Smooth muscle cell (in vitro differentiated cells): ENCODE results near the gene CYTH2. TPM values are rescaled to one million over a fixed set of nuclear protein-coding genes. Genes with fewer than 3 reads are reported as not detected.

Source experiments
- DNase-seq: peaks from one replicate; lab custom pipeline; 2025; ENCODE audit not compliant: unreplicated experiment; lab: John Stamatoyannopoulos, UW
- H2AFZ ChIP-seq: fragments of 200-600 bp; sonication (generic); 2 replicates; pipeline ENCODE4 v1.6.0; 2016; ENCODE audit warnings: antibody characterized with exemption, low read depth, mild to moderate bottlenecking
- H3F3A ChIP-seq: fragments of 200-600 bp; sonication (generic); 2 replicates; pipeline ENCODE4 v1.6.0; 2017; ENCODE audit warnings: antibody characterized with exemption, low read depth
- H3K27ac ChIP-seq: fragments of 200-600 bp; sonication (generic); 2 replicates; pipeline ENCODE4 v1.5.1; 2016; ENCODE audit warnings: low read depth, mild to moderate bottlenecking
- H3K27me3 ChIP-seq: fragments of 200-600 bp; sonication (generic); 2 replicates; pipeline ENCODE4 v1.6.1; 2016; ENCODE audit warnings: low read depth, mild to moderate bottlenecking
- H3K36me3 ChIP-seq: fragments of 200-600 bp; sonication (generic); 2 replicates; pipeline ENCODE4 v1.5.1; 2016; ENCODE audit warnings: low read depth
- H3K4me1 ChIP-seq: fragments of 200-600 bp; sonication (generic); 2 replicates; pipeline ENCODE4 v1.5.1; 2016; ENCODE audit warnings: low read depth
- H3K4me2 ChIP-seq: fragments of 200-600 bp; sonication (generic); 2 replicates; pipeline ENCODE4 v1.6.0; 2016; ENCODE audit warnings: mild to moderate bottlenecking
- H3K4me3 ChIP-seq: fragments of 200-600 bp; sonication (generic); 2 replicates; pipeline ENCODE4 v1.5.1; 2016; ENCODE audit warnings: mild to moderate bottlenecking
- H3K79me2 ChIP-seq: fragments of 200-600 bp; sonication (generic); 2 replicates; pipeline ENCODE4 v1.6.0; 2016; ENCODE audit warnings: low read depth, mild to moderate bottlenecking
- H3K9ac ChIP-seq: fragments of 200-600 bp; sonication (generic); 2 replicates; pipeline ENCODE4 v1.6.0; 2016; ENCODE audit warnings: low read depth
- H3K9me3 ChIP-seq: fragments of 200-600 bp; sonication (generic); replicated peaks from 2 replicates; pipeline ENCODE4 v1.5.1; 2016; ENCODE audit warnings: low read depth
- H4K20me1 ChIP-seq: fragments of 200-600 bp; sonication (generic); 2 replicates; pipeline ENCODE4 v1.6.0; 2016; ENCODE audit warnings: low read depth
- CTCF ChIP-seq: fragments of 200-600 bp; sonication (generic); IDR thresholded peaks from 2 replicates; pipeline ENCODE4 v1.5.1; 2017; ENCODE audit warnings: borderline replicate concordance, mild to moderate bottlenecking, antibody characterized with exemption; ENCODE audit not compliant: insufficient read depth, poor library complexity, severe bottlenecking
- WGBS: methylation state at CpG from one replicate; pipeline ENCODE4 v1.1.7; 2016; ENCODE audit warnings: low lambda C conversion rate; 5-methylcytosine and 5-hydroxymethylcytosine counted together
- polyA plus RNA-seq: library from polyadenylated mRNA; unstranded; fragments of >200 nt; fragmentation: Nextera tagmentation; extraction: Ambion mirVana; gene quantifications from 2 replicates; pipeline ENCODE4 v1.2.1, GENCODE V29; 2016
- total RNA-seq: library from RNA; depleted of rRNA; stranded (reverse); fragments of >200 nt; gene quantifications from 2 replicates; pipeline ENCODE4 v1.2.3, GENCODE V29; 2014

Gene CYTH2
- total and polyA plus RNA-seq, 2 experiments from 2014 or later = 49.7 to 62.1 TPM

- no peak for DNase-seq
- H2AFZ ChIP-seq = no peak overlapping the region
- H3K4me1 ChIP-seq = no peaks in the 10 kb centered on the region
- no peak overlapping the region for H3K9ac ChIP-seq
- no peak overlapping the region for H3K4me2 ChIP-seq
- H3K36me3 ChIP-seq = no peaks in the 10 kb centered on the region
- 68% methylated on average over 20 of the region's 20 CpGs for WGBS
- no peaks in the 10 kb centered on the region for H3K79me2 ChIP-seq
- H3K27me3 ChIP-seq = no peaks in the 10 kb centered on the region
- no peak for TF ChIP-seq CTCF
- no peaks in the 10 kb centered on the region for H3F3A ChIP-seq
- no peak overlapping the region for H3K4me3 ChIP-seq
- no peak overlapping the region for H3K27ac ChIP-seq
- no peaks in the 10 kb centered on the region for H4K20me1 ChIP-seq
- no peaks in the 10 kb centered on the region for H3K9me3 ChIP-seq
Measured at GRCh38 chr19:48530066-48530720, 61.0 kb downstream of the CYTH2 start.

GRCh38 chr19:48530770-48531169 lies 61.6 kb downstream of the CYTH2 start:
- Histone ChIP-seq H3K79me2 (no peaks in the 10 kb centered on the region), H3K4me2 (no peak overlapping the region), H3K9ac (no peak overlapping the region), H3K27me3 (no peaks in the 10 kb centered on the region), H3K36me3 (no peaks in the 10 kb centered on the region), H4K20me1 (no peaks in the 10 kb centered on the region), H3K4me1 (no peaks in the 10 kb centered on the region), H3F3A (no peaks in the 10 kb centered on the region), H3K27ac (no peak overlapping the region), H2AFZ (no peak overlapping the region), H3K4me3 (no peak overlapping the region), H3K9me3 (no peaks in the 10 kb centered on the region)
- no peak for DNase-seq
- WGBS = 86% methylated on average over 6 of the region's 6 CpGs
- no peak for TF ChIP-seq CTCF

Other genes starting within 250 kb of the CYTH2 start
- gene CARD8, start 213.5 kb upstream of the CYTH2 start, total RNA-seq = 17.7 and 30.0 TPM in 2 replicates
- gene CARD8, start 213.5 kb upstream of the CYTH2 start, polyA plus RNA-seq = 9.0 and 9.3 TPM in 2 replicates
- 0.22 and 1.5 TPM in 2 replicates for gene ZNF114, start 199.3 kb upstream of the CYTH2 start, total RNA-seq
- 0.67 and 3.2 TPM in 2 replicates for gene ZNF114, start 199.3 kb upstream of the CYTH2 start, polyA plus RNA-seq
- gene EMP3, start 143.8 kb upstream of the CYTH2 start, total RNA-seq = 74.5 and 95.2 TPM in 2 replicates
- 424 and 458 TPM in 2 replicates for gene EMP3, start 143.8 kb upstream of the CYTH2 start, polyA plus RNA-seq
- gene TMEM143, start 105.4 kb upstream of the CYTH2 start, total RNA-seq = 3.0 and 3.8 TPM in 2 replicates
- 11.2 and 18.7 TPM in 2 replicates for gene TMEM143, start 105.4 kb upstream of the CYTH2 start, polyA plus RNA-seq
- not detected in 2 replicates for gene SYNGR4, start 105.0 kb upstream of the CYTH2 start, total RNA-seq
- gene SYNGR4, start 105.0 kb upstream of the CYTH2 start, polyA plus RNA-seq = 0.98 TPM in 1 of 2 replicates, not detected in the other
- 203 and 239 TPM in 2 replicates for gene KDELR1, start 77.8 kb upstream of the CYTH2 start, total RNA-seq
- gene KDELR1, start 77.8 kb upstream of the CYTH2 start, polyA plus RNA-seq = 296 and 315 TPM in 2 replicates
- 3.5 and 4.0 TPM in 2 replicates for gene GRIN2D, start 75.7 kb upstream of the CYTH2 start, total RNA-seq
- gene GRIN2D, start 75.7 kb upstream of the CYTH2 start, polyA plus RNA-seq = 10.7 and 12.7 TPM in 2 replicates
- gene GRWD1, start 23.4 kb upstream of the CYTH2 start, total RNA-seq = 11.7 and 22.1 TPM in 2 replicates
- 23.6 and 25.7 TPM in 2 replicates for gene GRWD1, start 23.4 kb upstream of the CYTH2 start, polyA plus RNA-seq
- 1.2 and 1.8 TPM in 2 replicates for gene KCNJ14, start 13.8 kb upstream of the CYTH2 start, total RNA-seq
- 1.7 and 2.0 TPM in 2 replicates for gene KCNJ14, start 13.8 kb upstream of the CYTH2 start, polyA plus RNA-seq
- 1.1 and 3.1 TPM in 2 replicates for gene LMTK3, start 42.5 kb downstream of the CYTH2 start, total RNA-seq
- gene LMTK3, start 42.5 kb downstream of the CYTH2 start, polyA plus RNA-seq = 0.66 and 1.8 TPM in 2 replicates
- 1.7 TPM in 1 of 2 replicates, not detected in the other for gene SULT2B1, start 82.8 kb downstream of the CYTH2 start, total RNA-seq
- gene SULT2B1, start 82.8 kb downstream of the CYTH2 start, polyA plus RNA-seq = 0.13 and 2.3 TPM in 2 replicates
- not detected in 2 replicates for gene SPACA4, start 137.4 kb downstream of the CYTH2 start, total RNA-seq
- gene SPACA4, start 137.4 kb downstream of the CYTH2 start, polyA plus RNA-seq = 0.43 TPM in 1 of 2 replicates, not detected in the other
- gene FAM83E, start 145.7 kb downstream of the CYTH2 start, total RNA-seq = 0.49 and 0.72 TPM in 2 replicates
- 0.49 and 2.0 TPM in 2 replicates for gene FAM83E, start 145.7 kb downstream of the CYTH2 start, polyA plus RNA-seq
- gene RPL18, start 149.8 kb downstream of the CYTH2 start, total RNA-seq = 1,279 and 1,519 TPM in 2 replicates
- gene RPL18, start 149.8 kb downstream of the CYTH2 start, polyA plus RNA-seq = 666 and 762 TPM in 2 replicates
- 4.0 and 8.2 TPM in 2 replicates for gene SPHK2, start 150.1 kb downstream of the CYTH2 start, total RNA-seq
- gene SPHK2, start 150.1 kb downstream of the CYTH2 start, polyA plus RNA-seq = 9.3 and 13.8 TPM in 2 replicates
- 3.5 and 4.5 TPM in 2 replicates for gene DBP, start 168.0 kb downstream of the CYTH2 start, total RNA-seq
- gene DBP, start 168.0 kb downstream of the CYTH2 start, polyA plus RNA-seq = 6.9 and 11.3 TPM in 2 replicates
- gene CA11, start 176.8 kb downstream of the CYTH2 start, total RNA-seq = 0.09 and 1.7 TPM in 2 replicates
- gene CA11, start 176.8 kb downstream of the CYTH2 start, polyA plus RNA-seq = 6.9 and 9.5 TPM in 2 replicates
- not detected in 2 replicates for gene NTN5, start 203.6 kb downstream of the CYTH2 start, total RNA-seq
- 0.22 TPM in 1 of 2 replicates, not detected in the other for gene NTN5, start 203.6 kb downstream of the CYTH2 start, polyA plus RNA-seq
- gene FUT2, start 226.6 kb downstream of the CYTH2 start, total RNA-seq = 0.27 and 1.1 TPM in 2 replicates
- gene FUT2, start 226.6 kb downstream of the CYTH2 start, polyA plus RNA-seq = 0.18 and 0.54 TPM in 2 replicates